ENCODE results near the gene HFE. TPM values are rescaled to one million over a fixed set of nuclear protein-coding genes. Genes with fewer than 3 reads are reported as not detected.

Gene HFE
- total and polyA plus RNA-seq, 2 of the 13 experiments (the other 11 are each of a cell fraction or from before 2014, with no cell fraction given) = 3.7 to 6.3 TPM

- TF ChIP-seq ZNF639 (CRISPR knock-in tag; conservative IDR thresholded peaks at IDR 0.05) (no peak), SMARCE1 (IDR thresholded peaks at IDR 0.05; ENCODE audit: borderline replicate concordance) (no peak), ZNF329 (CRISPR knock-in tag; IDR thresholded peaks at IDR 0.05; ENCODE audit: low read depth) (no peak), ZNF180 (CRISPR knock-in tag; IDR thresholded peaks at IDR 0.05; ENCODE audit: borderline replicate concordance, low read depth) (no peak), MAFK (conservative IDR thresholded peaks at IDR 0.05 in 1 of 2, IDR thresholded peaks at IDR 0.05 in 1 of 2; ENCODE audit: low read length in 2 of 2) (no peak), ZNF207 (IDR thresholded peaks at IDR 0.05; ENCODE audit: borderline replicate concordance) (no peak), MLX (CRISPR knock-in tag; IDR thresholded peaks at IDR 0.05) (no peak), SOX13 (IDR thresholded peaks at IDR 0.05) (no peak), SOX13 (CRISPR knock-in tag; conservative IDR thresholded peaks at IDR 0.05 in 1 of 2, IDR thresholded peaks at IDR 0.05 in 1 of 2) (no peak), POLR2AphosphoS2 (IDR thresholded peaks at IDR 0.05; ENCODE audit: low read depth, low read length) (no peak), ZNF24 (IDR thresholded peaks at IDR 0.05) (no peak), TFDP1 (CRISPR knock-in tag; IDR thresholded peaks at IDR 0.05; ENCODE audit: borderline replicate concordance) (no peak), THAP8 (CRISPR knock-in tag; IDR thresholded peaks at IDR 0.05; ENCODE audit: borderline replicate concordance) (no peak), SIX1 (CRISPR knock-in tag; IDR thresholded peaks at IDR 0.05; ENCODE audit: borderline replicate concordance) (peak; percentile 52; the same call in 1 of the 2 replicates), ZNF740 (CRISPR knock-in tag; IDR thresholded peaks at IDR 0.05) (no peak), ATRX (CRISPR knock-in tag; IDR thresholded peaks at IDR 0.05; ENCODE audit: borderline replicate concordance) (no peak), PBX3 (CRISPR knock-in tag; IDR thresholded peaks at IDR 0.05; ENCODE audit: borderline replicate concordance) (no peak), RBM22 (optimal IDR thresholded peaks at IDR 0.05; ENCODE audit: low read length) (no peak), ZNF256 (CRISPR knock-in tag; conservative IDR thresholded peaks at IDR 0.05) (no peak), FOXM1 (CRISPR knock-in tag; IDR thresholded peaks at IDR 0.05) (no peak), ATF7 (IDR thresholded peaks at IDR 0.05) (no peak), ATF7 (CRISPR knock-in tag; IDR thresholded peaks at IDR 0.05) (no peak)
Measured at GRCh38 chr6:26087284-26088115, at the start of gene HFE (continued).
